Measurements from ENCODE around the gene NRXN3. TPM values are rescaled to one million over a fixed set of nuclear protein-coding genes. Genes with fewer than 3 reads are reported as not detected.

NRXN3 gene
- total RNA-seq, 1 donor from 2014 or later: 1.6 TPM

DNA sequence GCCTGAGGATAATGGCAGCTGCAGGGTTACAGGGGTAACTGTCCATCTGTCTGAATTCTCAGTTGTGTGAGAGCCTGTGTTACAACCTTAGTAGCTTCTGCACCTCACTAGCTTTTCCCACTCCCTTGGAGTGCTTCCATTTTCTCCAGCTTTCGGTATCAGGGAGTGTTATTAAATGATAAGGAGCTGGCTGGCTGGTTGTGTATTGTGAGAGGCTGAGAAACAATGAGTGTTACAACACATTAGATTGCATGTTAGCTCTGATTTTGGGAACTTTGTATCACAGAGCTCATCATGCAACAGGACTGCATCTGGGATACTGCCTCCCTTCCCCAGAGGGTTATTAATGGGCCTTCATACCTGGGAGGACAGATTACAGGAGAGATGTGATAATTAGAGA lies 1317.5 kb downstream of the NRXN3 start:
- H3K36me3 ChIP-seq (ENCODE audit: control insufficient read depth, insufficient read depth, low read length): no peaks in the 10 kb centered on the region
- no peaks in the 10 kb centered on the region for H3K27me3 ChIP-seq (ENCODE audit: control insufficient read depth, insufficient read depth, low read length)
- TF ChIP-seq, protein P1, sequence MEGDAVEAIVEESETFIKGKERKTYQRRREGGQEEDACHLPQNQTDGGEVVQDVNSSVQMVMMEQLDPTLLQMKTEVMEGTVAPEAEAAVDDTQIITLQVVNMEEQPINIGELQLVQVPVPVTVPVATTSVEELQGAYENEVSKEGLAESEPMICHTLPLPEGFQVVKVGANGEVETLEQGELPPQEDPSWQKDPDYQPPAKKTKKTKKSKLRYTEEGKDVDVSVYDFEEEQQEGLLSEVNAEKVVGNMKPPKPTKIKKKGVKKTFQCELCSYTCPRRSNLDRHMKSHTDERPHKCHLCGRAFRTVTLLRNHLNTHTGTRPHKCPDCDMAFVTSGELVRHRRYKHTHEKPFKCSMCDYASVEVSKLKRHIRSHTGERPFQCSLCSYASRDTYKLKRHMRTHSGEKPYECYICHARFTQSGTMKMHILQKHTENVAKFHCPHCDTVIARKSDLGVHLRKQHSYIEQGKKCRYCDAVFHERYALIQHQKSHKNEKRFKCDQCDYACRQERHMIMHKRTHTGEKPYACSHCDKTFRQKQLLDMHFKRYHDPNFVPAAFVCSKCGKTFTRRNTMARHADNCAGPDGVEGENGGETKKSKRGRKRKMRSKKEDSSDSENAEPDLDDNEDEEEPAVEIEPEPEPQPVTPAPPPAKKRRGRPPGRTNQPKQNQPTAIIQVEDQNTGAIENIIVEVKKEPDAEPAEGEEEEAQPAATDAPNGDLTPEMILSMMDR (IDR thresholded peaks at IDR 0.05; ENCODE audit: insufficient read depth, low read length, poor library complexity, severe bottlenecking): no peak
- no peak for DNase-seq (ENCODE audit: low read depth)
- no peak overlapping the region for H3K4me3 ChIP-seq (ENCODE audit: low read depth, low read length)

DNA sequence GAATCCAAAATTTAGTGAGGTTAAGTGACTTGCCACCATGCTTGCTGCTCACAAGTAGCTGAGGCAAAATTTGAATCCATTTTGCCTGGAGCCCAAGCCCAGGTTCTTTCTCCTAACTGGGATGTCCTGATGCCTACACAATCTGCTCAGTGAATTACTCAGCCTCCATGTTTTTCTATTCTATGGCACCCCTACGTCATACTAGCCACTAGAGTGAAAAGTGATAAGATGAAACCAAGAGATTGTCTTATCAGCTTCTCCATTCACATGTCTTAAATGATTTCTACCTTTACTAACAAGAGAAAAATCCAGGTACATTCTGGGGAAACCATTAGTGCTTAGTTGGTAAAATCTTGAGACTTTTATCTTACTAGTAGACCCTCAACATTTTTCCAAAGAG lies 1321.0 kb downstream of the NRXN3 start:
- Histone ChIP-seq H3K4me3 (ENCODE audit: low read depth, low read length) (no peak overlapping the region), H3K36me3 (ENCODE audit: control insufficient read depth, insufficient read depth, low read length) (no peaks in the 10 kb centered on the region), H3K27me3 (ENCODE audit: control insufficient read depth, insufficient read depth, low read length) (no peaks in the 10 kb centered on the region)
- no peak for DNase-seq (ENCODE audit: low read depth)
- TF ChIP-seq, protein P1 (IDR thresholded peaks at IDR 0.05; ENCODE audit: insufficient read depth, low read length, poor library complexity, severe bottlenecking): no peak

DNA sequence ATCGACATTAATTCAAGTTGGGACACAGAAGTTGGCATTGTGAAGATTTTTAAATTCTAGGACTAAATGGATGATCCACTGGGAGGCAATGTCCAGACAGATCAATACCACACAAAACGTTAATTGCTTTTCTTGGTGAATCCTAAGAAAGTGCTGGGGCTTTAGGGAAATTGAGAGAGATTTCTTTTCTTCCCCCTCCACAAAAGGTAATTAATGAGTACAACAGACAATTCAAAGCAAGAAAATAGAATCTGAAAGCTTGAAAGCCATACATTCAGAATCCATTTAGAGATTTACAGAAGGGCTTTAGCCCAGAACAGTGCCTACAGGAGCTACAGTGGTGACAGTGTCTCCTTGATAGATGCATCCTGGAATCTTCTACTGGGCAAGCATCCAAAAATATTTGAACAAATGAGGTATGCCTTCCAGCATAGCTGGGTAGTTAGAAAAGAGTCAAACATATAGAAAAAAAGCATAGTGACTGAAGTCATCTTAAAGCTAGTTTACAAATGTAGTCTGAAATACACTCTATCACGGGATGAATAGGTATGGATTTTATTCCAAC lies 1323.0 kb downstream of the NRXN3 start:
- Histone ChIP-seq H3K4me3 (ENCODE audit: low read depth, low read length) (no peak overlapping the region), H3K36me3 (ENCODE audit: control insufficient read depth, insufficient read depth, low read length) (no peaks in the 10 kb centered on the region), H3K27me3 (ENCODE audit: control insufficient read depth, insufficient read depth, low read length) (no peaks in the 10 kb centered on the region)
- no peak for DNase-seq (ENCODE audit: low read depth)
- TF ChIP-seq, protein P1 (IDR thresholded peaks at IDR 0.05; ENCODE audit: insufficient read depth, low read length, poor library complexity, severe bottlenecking): no peak

DNA sequence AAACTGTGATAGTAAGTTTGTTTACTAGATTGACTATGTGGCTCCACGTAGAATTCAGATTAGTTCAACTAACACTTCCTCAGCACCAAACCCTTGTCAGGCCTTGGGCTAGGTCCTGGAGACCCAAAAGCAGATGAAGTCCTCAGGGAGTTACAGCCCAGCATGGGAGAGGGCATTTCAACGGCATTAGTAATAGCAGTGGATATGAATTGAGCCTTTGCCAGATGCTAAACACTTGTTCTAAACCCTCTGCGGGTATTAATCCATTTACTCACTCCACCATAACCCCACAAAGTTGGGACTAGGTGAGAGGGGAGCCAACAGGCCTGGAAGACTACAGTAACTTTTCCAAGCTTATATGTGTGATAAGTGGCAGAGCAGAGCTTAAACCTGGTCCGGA lies 1326.5 kb downstream of the NRXN3 start:
- no peaks in the 10 kb centered on the region for H3K36me3 ChIP-seq (ENCODE audit: control insufficient read depth, insufficient read depth, low read length)
- DNase-seq (ENCODE audit: low read depth): no peak
- TF ChIP-seq, protein P1 (IDR thresholded peaks at IDR 0.05; ENCODE audit: insufficient read depth, low read length, poor library complexity, severe bottlenecking): no peak
- H3K4me3 ChIP-seq (ENCODE audit: low read depth, low read length): no peak overlapping the region
- no peaks in the 10 kb centered on the region for H3K27me3 ChIP-seq (ENCODE audit: control insufficient read depth, insufficient read depth, low read length)

DNA sequence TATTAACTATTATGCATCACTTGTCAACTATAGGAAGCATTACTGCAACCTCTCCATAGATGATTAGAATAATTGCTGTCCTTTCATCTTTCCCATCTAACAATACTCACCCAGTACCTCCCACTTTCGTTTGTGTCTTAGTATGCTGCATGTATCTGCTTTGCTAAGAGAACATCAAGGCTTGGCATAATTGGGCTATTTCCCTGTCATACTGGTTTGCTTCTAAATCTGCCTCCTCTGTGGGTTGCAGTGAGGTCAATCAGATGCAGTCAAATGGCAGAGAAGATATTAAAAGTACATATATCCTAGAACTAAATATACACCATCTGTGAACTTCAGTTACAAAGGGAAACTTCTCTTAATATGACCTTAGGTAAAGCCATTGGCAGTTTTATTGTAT lies 1330.3 kb downstream of the NRXN3 start:
- TF ChIP-seq, protein P1 (IDR thresholded peaks at IDR 0.05; ENCODE audit: insufficient read depth, low read length, poor library complexity, severe bottlenecking): no peak

DNA sequence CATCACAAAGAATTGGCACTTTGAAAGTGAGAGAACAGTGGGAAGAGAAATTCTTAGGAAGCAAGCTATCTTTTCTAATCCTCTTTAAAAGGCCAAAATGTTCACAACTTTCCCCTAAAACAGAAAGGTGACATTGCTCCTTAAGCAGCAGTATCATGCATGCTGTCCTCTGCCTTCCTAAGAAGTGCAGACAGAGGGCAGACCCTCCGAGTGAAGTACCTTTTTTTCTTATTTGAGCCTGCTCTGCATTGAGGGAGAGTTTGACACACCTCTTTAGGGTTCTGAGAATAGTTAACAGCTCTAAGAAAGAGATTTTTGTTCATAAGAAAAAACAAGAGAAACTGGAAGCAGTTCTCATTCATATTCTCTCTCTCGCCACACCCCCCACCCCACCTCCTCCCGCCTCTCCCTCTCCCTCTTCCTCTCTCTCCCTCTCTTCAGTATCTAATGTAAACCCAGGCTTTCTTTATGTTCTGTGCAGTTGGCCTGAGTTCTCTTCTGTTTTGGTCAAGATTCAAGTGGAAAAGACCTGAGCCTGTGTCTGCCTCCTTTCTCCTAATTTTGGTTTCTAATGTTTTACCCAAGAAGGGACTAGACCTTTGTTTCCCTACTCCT lies 1332.1 kb downstream of the NRXN3 start:
- no peaks in the 10 kb centered on the region for H3K36me3 ChIP-seq (ENCODE audit: control insufficient read depth, insufficient read depth, low read length)
- H3K4me3 ChIP-seq (ENCODE audit: low read depth, low read length): no peak overlapping the region
- no peak for DNase-seq (ENCODE audit: low read depth)
- TF ChIP-seq, protein P1 (IDR thresholded peaks at IDR 0.05; ENCODE audit: insufficient read depth, low read length, poor library complexity, severe bottlenecking): no peak
- no peaks in the 10 kb centered on the region for H3K27me3 ChIP-seq (ENCODE audit: control insufficient read depth, insufficient read depth, low read length)

More for the DNA sequence above, 1330.3 kb downstream of the NRXN3 start:
- no peaks in the 10 kb centered on the region for H3K36me3 ChIP-seq (ENCODE audit: control insufficient read depth, insufficient read depth, low read length)
- no peak overlapping the region for H3K4me3 ChIP-seq (ENCODE audit: low read depth, low read length)
- DNase-seq (ENCODE audit: low read depth): no peak
- H3K27me3 ChIP-seq (ENCODE audit: control insufficient read depth, insufficient read depth, low read length): no peaks in the 10 kb centered on the region
